Hematopoietic multipotent progenitor cell treated with erythropoietin and hydrocortisone succinate and interleukin-3 and kit ligand, for 8 days (in vitro differentiated cells): ENCODE data around the gene BHLHE40.
"Not testable (repeated sequence)": the region's sequence is repeated elsewhere in the genome, so short reads cannot be mapped to it uniquely, and the experiment has no call there.

Experiments
- DNase-seq: peaks from one replicate; pipeline ENCODE4 v3.0.0-alpha.2; 2015

Gene BHLHE40

GRCh38 chr3:4963669-4964570 lies 15.3 kb upstream of the BHLHE40 start:
- DNase-seq, result no peak

- DNase-seq, result not testable (repeated sequence)
These were observed 13.2 kb upstream of the BHLHE40 start for GRCh38 chr3:4966006-4966405.

- not testable (repeated sequence) for DNase-seq
These were observed 11.6 kb upstream of the BHLHE40 start for GRCh38 chr3:4967683-4968082.

- not testable (repeated sequence) for DNase-seq
These were observed 7.8 kb upstream of the BHLHE40 start for GRCh38 chr3:4971437-4971836.

- DNase-seq, result no peak
These were observed 7.4 kb upstream of the BHLHE40 start for GRCh38 chr3:4971838-4972237.

- no peak for DNase-seq
These were observed 6.3 kb upstream of the BHLHE40 start for GRCh38 chr3:4972652-4973643.

GRCh38 chr3:4974154-4974553 lies 5.1 kb upstream of the BHLHE40 start:
- no peak for DNase-seq

- DNase-seq, result peak; percentile 77
These were observed 3.1 kb upstream of the BHLHE40 start for GRCh38 chr3:4976109-4976508.

- DNase-seq, result peak; percentile 62
These were observed 2.0 kb upstream of the BHLHE40 start for GRCh38 chr3:4977001-4977852.

- DNase-seq, result no peak
These were observed 1.4 kb upstream of the BHLHE40 start for GRCh38 chr3:4977853-4978203.

GRCh38 chr3:4978204-4978965 lies 852 bp upstream of the BHLHE40 start:
- DNase-seq, result peak; percentile 93

- DNase-seq, result peak; percentile 92
These were observed 240 bp upstream of the BHLHE40 start for GRCh38 chr3:4978966-4979427.

- DNase-seq, result peak; percentile 90
These were observed 1.3 kb downstream of the BHLHE40 start for GRCh38 chr3:4980229-4981203.

- peak; percentile 27 for DNase-seq
These were observed 2.0 kb downstream of the BHLHE40 start for GRCh38 chr3:4981294-4981664.

- DNase-seq, result peak; percentile 20
These were observed 2.6 kb downstream of the BHLHE40 start for GRCh38 chr3:4981665-4982494.

- no peak for DNase-seq
These were observed 3.8 kb downstream of the BHLHE40 start for GRCh38 chr3:4982773-4983738.

- peak; percentile 61 for DNase-seq
These were observed 4.7 kb downstream of the BHLHE40 start for GRCh38 chr3:4983739-4984510.

- no peak for DNase-seq
These were observed 5.3 kb downstream of the BHLHE40 start for GRCh38 chr3:4984511-4984864.
